SW 1271 (cell line): ENCODE data around the gene NTMT1.
A peak's percentile ranks its signal among the peaks of the same experiment; 100 is the strongest.
"Not testable (repeated sequence)": the region's sequence is repeated elsewhere in the genome, so short reads cannot be mapped to it uniquely, and the experiment has no call there.

ENCODE experiments used
- DNase-seq, 2 experiments: peaks; one replicate each; lab custom pipeline; 2025; lab: John Stamatoyannopoulos, UW

Gene NTMT1

GRCh38 chr9:129654554-129655040 lies 28.6 kb downstream of the NTMT1 start:
- no peak for DNase-seq

- no peak for DNase-seq
These were observed 29.2 kb downstream of the NTMT1 start for GRCh38 chr9:129655154-129655553.

GRCh38 chr9:129655696-129656095 lies 29.7 kb downstream of the NTMT1 start:
- no peak for DNase-seq

GRCh38 chr9:129656795-129657390 lies 30.9 kb downstream of the NTMT1 start:
- DNase-seq: peak; percentile 26 to 27

GRCh38 chr9:129661029-129661428 lies 35.1 kb downstream of the NTMT1 start:
- no peak for DNase-seq

- DNase-seq: not testable (repeated sequence)
These were observed 36.3 kb downstream of the NTMT1 start for GRCh38 chr9:129662239-129662638.

GRCh38 chr9:129664746-129665388 lies 38.9 kb downstream of the NTMT1 start:
- no peak for DNase-seq

- DNase-seq: peak in 1 of 2 experiments; percentile 10
These were observed 39.4 kb downstream of the NTMT1 start, which contains the start of gene PRRX2 for GRCh38 chr9:129665389-129665775. Gene PRRX2, plus strand, starts transcription at chr9:129665647. Its CDS starts 221 bp downstream, at chr9:129665868.

GRCh38 chr9:129665814-129666520 lies 40.0 kb downstream of the NTMT1 start:
- no peak for DNase-seq

GRCh38 chr9:129666575-129666974 lies 40.6 kb downstream of the NTMT1 start:
- DNase-seq: no peak

GRCh38 chr9:129667378-129667777 lies 41.4 kb downstream of the NTMT1 start:
- DNase-seq: no peak

- DNase-seq: no peak
These were observed 41.9 kb downstream of the NTMT1 start for GRCh38 chr9:129667850-129668249.

- no peak for DNase-seq
These were observed 43.3 kb downstream of the NTMT1 start for GRCh38 chr9:129669141-129669718.

GRCh38 chr9:129669946-129670345 lies 44.0 kb downstream of the NTMT1 start:
- no peak for DNase-seq

- DNase-seq: no peak
These were observed 45.1 kb downstream of the NTMT1 start for GRCh38 chr9:129671065-129671464.

GRCh38 chr9:129671519-129671918 lies 45.6 kb downstream of the NTMT1 start:
- no peak for DNase-seq

GRCh38 chr9:129672702-129673101 lies 46.7 kb downstream of the NTMT1 start:
- no peak for DNase-seq

- DNase-seq: no peak
These were observed 47.6 kb downstream of the NTMT1 start for GRCh38 chr9:129673602-129674001.

- DNase-seq: no peak
These were observed 48.3 kb downstream of the NTMT1 start for GRCh38 chr9:129674229-129674628.

- no peak for DNase-seq
These were observed 49.7 kb downstream of the NTMT1 start for GRCh38 chr9:129675620-129676019.

GRCh38 chr9:129676287-129676686 lies 50.3 kb downstream of the NTMT1 start:
- no peak for DNase-seq

- DNase-seq: no peak
These were observed 51.0 kb downstream of the NTMT1 start for GRCh38 chr9:129676975-129677374.

- no peak for DNase-seq
These were observed 51.5 kb downstream of the NTMT1 start for GRCh38 chr9:129677456-129677855.
